Measurements from ENCODE around the gene CD300LF.
A peak's percentile ranks its signal among the peaks of the same experiment; 100 is the strongest.

The CD300LF gene

GRCh38 chr17:74712756-74713155 lies at the start of gene CD300LF:
Gene CD300LF (minus strand): TSS chr17:74712923. CDS start chr17:74712866, 57 bp downstream.
- no peak for DNase-seq

DNA sequence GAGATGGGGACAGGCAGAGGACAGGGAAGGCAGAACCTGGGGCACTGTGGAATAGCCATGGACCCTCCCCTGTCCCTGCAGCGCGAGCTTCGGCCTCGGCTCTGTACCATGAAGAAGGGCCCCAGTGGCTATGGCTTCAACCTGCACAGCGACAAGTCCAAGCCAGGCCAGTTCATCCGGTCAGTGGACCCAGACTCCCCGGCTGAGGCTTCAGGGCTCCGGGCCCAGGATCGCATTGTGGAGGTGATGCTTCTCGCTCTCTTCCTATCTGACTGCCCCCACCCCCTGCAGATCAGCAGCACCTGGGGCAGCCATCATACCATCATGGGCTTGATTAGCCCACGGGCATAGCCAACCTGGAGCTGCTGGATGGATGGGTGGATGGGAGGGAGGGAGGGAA lies 49.2 kb upstream of the CD300LF start:
- no peak for DNase-seq

DNA sequence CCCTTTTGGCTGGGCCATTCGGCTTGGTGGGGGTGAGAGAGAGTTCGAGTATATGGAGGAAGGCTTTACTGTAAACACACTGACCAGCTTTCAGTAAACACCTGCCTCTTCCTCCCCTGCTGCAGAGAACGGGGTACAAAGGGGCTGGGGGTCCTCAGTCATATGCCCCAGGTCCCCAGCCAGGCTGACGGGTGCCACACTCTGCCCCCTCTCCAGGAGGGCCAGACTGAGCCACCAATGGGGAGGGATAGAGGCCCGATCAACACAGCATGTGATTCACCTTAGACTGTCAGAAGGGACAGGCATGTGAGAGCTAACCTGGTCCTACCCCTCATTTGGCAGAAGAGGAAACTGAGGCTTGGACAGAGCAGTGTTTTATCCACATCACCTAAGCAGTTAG lies 48.7 kb upstream of the CD300LF start:
- DNase-seq = no peak

- DNase-seq = no peak
Measured at GRCh38 chr17:74760404-74761105, 47.8 kb upstream of the CD300LF start.

- no peak for DNase-seq
Measured at GRCh38 chr17:74759941-74760340, 47.2 kb upstream of the CD300LF start.

DNA sequence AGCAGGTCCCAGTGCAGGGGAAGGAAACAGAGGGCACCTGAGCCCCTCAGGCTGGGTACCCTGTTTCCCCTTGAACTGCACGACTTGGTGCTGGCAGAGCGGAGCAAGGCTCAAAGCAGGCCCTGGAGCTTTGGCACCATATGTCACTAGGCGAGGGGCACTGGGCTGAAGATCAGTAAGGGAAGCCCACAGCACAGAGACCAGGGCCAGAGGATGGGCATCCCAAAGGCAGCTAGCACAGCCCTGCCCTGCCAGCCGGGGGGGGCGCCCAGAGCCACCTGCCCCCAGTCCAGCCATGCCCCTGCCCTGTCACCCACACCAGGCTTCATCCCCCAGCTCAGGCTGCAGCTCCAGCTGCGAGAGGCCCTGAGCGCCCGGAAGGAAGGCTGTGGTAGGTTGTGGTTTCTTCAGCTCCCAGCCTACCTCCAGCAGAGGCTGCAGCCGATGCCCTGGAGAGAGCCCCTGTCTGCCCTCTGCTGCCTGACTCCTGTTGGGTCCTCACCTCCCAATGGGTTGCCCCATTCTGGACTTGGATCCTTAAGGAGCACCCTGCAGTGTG lies 46.6 kb upstream of the CD300LF start:
- no peak for DNase-seq

GRCh38 chr17:74758848-74759168 lies 46.1 kb upstream of the CD300LF start:
- no peak for DNase-seq

- no peak for DNase-seq
Measured at GRCh38 chr17:74757931-74758847, 45.5 kb upstream of the CD300LF start.

DNA sequence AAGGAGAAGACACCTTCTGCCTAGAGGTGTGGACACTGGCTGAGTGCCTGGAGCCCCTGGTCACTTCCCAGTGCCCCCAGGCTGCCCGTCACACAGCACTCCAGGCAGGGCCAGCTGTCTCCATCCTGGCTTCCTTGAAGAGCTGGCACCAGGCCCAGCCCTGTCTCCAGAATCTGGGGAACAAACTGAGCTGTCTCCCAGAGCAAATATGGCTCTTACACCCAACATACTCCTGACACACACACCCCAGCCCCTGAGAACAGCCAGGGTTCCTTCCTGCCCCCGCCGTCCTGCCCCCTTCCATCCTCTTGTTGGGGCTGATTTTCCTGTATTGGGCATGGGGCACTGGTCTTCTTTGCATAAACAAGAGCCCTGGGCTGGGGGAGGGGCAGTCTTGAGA lies 44.8 kb upstream of the CD300LF start:
- no peak for DNase-seq

- no peak for DNase-seq
Measured at GRCh38 chr17:74756891-74757290, 44.2 kb upstream of the CD300LF start.

DNA sequence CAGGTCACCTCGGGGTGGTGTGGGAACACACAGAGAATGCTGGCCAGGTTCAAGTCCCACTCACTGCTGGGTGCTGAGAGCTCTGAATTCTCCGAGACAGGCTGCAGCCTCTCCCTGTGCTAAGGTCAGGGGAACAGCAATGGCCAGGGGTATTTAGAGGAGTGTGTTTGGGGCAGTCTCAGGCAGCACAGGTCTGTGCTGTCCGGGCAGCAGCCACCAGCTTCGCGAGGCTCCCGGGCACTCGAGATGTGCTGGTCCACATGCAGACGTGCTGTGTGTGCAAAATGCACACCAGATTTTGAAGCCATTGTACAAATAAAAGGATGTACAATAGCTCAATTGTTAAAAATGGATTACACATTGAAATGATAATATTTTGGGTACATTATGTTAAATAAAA lies 42.8 kb upstream of the CD300LF start:
- no peak for DNase-seq

- DNase-seq = no peak
Measured at GRCh38 chr17:74754832-74755231, 42.1 kb upstream of the CD300LF start.

DNA sequence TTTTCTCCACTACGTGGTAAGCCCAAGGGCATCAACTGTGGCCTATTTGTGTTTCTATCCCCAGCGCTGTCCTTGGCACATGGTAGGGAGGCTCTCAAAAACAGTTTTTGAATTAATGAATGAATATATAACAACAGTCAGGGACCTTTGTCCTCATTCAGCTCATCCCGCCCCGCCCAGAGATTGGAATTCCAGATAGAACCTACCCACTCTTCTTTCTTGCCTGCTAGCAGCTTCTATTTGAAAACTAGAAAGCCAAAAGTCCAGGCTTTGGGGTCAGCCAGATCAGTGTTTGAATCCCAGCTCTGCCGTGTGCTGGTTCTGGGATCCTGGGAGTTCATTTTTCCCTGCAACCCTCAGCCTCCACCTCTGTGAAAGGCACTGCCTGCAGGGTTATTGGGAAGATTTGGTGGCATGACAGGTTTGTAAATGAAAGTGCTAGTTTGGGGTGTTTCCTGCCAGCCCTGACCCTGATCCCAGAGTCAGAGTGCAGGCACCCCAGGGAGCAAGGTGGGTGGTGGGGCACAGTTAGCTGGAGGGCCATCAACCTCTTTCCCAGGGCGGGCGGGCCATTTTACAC lies 40.2 kb upstream of the CD300LF start:
- DNase-seq = no peak

- no peak for DNase-seq
Measured at GRCh38 chr17:74752415-74752814, 39.7 kb upstream of the CD300LF start.

GRCh38 chr17:74750327-74751069 lies 37.8 kb upstream of the CD300LF start:
- no peak for DNase-seq

- no peak for DNase-seq
Measured at GRCh38 chr17:74750039-74750326, 37.3 kb upstream of the CD300LF start.

DNA sequence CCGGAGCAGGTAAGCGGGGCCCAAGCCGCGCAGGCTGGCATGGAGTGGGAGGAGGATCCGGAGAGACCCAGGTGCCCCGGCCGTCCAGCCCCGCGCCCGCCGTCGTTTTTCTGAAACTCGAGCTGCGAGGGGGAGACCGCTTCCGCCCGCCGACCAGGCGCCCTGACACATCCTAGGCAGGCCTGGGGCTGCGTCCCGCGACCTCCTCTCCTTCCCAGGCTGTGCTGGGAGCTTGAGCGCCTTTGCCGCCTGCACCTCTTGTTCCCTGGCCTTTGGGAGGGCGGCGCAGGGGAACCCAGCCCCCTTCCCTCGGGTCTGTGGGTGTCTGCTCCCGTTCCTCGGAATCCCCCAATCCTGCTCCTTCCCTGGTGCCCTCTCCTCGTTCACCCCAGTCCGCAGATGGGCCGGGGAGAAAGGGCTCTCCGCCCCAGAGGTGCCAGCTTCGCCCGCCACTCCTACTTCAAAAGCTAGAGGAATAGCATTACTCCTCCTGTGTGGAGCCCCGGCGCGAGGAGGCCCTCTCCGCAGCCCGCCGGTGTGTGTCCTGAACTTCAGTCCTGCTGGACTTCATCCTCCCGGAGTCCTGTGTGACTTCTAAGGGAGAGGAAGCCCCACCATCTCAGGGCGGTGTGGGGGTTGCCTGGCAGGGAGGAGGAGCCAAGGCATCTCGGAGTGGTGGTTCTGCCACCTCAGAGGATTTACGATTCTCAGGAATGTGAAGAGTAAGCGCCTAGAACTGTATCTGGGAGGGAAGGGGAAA lies 36.7 kb upstream of the CD300LF start:
- DNase-seq = peak; percentile 64

GRCh38 chr17:74748529-74749278 lies 36.0 kb upstream of the CD300LF start, which contains the start of gene NHERF1:
Gene NHERF1 (plus strand): TSS chr17:74748628. CDS start chr17:74748847, 219 bp downstream.
- DNase-seq = peak; percentile 97

- DNase-seq = no peak
Measured at GRCh38 chr17:74748279-74748528, 35.5 kb upstream of the CD300LF start.

DNA sequence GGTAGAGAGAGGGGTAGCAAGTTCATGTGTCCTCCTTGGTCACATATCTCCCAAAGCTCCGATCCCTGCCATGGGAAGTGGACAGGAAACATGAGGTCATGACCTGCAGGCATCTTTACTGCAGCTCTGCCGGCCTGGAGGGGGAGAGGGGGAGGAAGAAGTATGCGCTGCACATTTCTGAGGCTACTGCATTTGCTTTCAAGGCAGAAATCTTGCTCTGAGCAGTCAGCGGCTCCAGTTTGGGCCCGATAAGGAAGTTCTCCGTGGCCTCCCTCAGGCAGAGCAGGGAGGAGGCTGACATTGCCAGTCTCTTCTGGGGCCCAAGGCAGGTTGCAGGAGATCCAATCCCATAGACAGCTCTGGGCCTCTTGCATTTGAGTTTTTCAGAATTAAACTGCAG lies 34.2 kb upstream of the CD300LF start:
- no peak for DNase-seq

DNA sequence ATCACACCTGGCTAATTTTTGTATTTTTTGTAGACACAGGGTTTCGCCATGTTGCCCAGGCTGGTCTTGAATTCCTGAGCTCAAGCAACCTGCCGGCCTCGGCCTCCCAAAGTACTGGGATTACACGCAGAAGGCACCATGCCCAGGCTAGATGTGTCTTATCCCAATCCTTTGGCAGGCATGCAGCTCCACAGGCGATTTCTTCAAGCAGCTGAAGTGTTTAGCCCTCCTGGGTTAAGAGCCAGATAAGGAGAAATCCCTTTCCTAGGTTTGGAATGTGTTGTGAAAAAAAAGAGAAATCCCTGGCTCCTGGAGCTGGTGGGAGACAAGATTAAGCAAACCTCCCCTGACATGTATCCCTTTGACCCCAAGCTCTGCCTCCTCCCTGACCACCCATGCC lies 33.7 kb upstream of the CD300LF start:
- no peak for DNase-seq
